Stimulated activated naive CD8-positive, alpha-beta T cell treated with anti-CD3 and anti-CD28 coated beads, Interleukin-15, Interleukin-2, amounts not matched to agents 100 ng/mL and 50 ng/mL, for 24 hours (primary cell): ENCODE data around the gene MACROD1.

Source experiments
- H3K27ac Mint-ChIP-seq: one replicate; pipeline ENCODE4 v1.8.0; 2021; ENCODE audit warnings: mild to moderate bottlenecking, mixed read lengths
- H3K27me3 Mint-ChIP-seq: one replicate; pipeline ENCODE4 v1.8.0; 2021; ENCODE audit warnings: mixed read lengths
- H3K36me3 Mint-ChIP-seq: one replicate; pipeline ENCODE4 v1.8.0; 2021; ENCODE audit warnings: low read depth, mixed read lengths
- H3K4me1 Mint-ChIP-seq: one replicate; pipeline ENCODE4 v1.8.0; 2021; ENCODE audit warnings: low read depth, mixed read lengths
- H3K4me3 Mint-ChIP-seq: one replicate; pipeline ENCODE4 v1.8.0; 2021; ENCODE audit warnings: mild to moderate bottlenecking, mixed read lengths
- H3K9me3 Mint-ChIP-seq: one replicate; pipeline ENCODE4 v1.8.0; 2021; ENCODE audit warnings: mixed read lengths

The MACROD1 gene

DNA sequence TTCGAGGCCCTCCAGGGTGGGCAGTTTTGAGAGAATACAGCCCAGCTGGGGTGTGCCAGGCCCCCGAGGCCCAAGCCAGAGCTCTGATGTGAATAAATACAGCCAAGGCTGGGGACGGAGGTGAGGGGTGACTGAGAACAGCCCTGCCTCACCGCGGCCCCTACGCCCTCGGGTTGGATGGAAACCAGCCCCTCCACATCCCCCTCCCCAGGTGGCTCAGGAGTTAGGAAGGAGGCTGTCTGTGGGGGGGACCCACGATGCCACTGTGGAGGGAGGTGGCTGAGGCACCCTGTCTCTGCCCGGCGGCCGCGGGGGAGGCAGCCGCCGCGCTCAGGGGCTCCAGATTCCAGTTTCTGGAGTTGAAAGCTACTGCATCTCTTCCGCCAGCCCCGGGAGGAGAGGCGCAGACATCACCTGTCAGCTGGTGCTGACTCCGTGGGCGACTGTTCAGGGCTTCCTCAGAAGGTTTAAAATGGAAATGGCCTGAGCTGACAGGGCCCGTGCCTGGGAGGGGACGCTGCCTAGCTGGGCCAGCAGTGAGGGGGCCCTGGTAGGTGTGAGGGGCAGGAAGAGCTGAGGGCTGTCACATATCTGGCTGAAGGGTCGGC is 128.8 kb downstream of the MACROD1 start:
- no peaks in the 10 kb centered on the region for H3K36me3 Mint-ChIP-seq
- H3K9me3 Mint-ChIP-seq = no peaks in the 10 kb centered on the region
- H3K27ac Mint-ChIP-seq = no peak overlapping the region
- H3K4me1 Mint-ChIP-seq = peaks cover 7% of the 10 kb centered on the region
- H3K4me3 Mint-ChIP-seq = no peak overlapping the region
- peaks cover 27% of the 10 kb centered on the region for H3K27me3 Mint-ChIP-seq

DNA sequence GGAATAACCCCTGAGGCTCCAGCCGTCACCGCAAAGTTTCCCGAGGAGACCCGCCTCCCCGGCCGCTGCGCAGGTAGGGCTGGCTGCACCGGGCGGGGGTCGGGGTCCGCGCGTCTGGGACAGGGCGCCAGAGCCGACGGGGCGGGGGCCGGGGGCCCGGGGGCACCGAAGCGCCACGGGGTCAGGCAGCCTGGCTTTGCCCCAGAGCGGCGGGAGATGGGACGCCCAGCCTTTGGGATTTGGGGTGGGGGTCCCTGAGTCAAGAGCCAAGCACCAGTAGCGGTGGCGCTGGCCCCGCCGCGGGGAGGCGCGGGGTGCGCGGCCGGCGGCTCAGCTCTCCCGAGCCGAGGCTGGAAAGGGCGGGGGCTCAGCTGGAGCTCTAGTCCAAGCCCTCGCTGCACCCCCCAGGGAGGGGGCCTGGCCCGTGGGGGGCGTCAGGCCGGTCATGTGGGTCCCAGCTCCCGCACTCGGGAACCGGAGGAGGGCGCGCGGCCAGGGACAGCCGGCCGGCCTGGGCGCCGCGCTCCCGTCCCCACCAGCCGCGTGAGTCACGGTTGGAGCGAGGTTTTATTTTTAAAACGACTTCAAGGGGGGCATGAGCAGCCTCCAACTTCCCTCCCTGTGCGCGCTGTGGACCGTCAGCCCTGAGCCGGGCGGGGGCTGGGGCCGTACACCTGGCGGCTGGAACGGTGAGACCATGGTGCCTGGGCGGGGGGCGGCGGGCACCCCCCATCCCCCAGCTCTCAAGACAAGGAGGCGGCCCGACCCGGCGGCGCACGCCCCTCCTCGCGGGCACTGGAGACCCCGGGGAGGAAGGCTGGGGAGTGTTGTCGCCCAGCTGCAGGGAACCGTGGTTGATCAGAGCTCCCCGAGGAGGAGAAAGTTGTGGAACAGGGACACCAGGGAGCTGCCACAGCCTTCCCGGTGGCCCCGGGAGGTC is 129.6 kb downstream of the MACROD1 start:
- no peaks in the 10 kb centered on the region for H3K9me3 Mint-ChIP-seq
- no peak overlapping the region for H3K27ac Mint-ChIP-seq
- no peaks in the 10 kb centered on the region for H3K36me3 Mint-ChIP-seq
- peaks cover 7% of the 10 kb centered on the region for H3K4me1 Mint-ChIP-seq
- H3K4me3 Mint-ChIP-seq = no peak overlapping the region
- H3K27me3 Mint-ChIP-seq = peaks cover 27% of the 10 kb centered on the region

DNA sequence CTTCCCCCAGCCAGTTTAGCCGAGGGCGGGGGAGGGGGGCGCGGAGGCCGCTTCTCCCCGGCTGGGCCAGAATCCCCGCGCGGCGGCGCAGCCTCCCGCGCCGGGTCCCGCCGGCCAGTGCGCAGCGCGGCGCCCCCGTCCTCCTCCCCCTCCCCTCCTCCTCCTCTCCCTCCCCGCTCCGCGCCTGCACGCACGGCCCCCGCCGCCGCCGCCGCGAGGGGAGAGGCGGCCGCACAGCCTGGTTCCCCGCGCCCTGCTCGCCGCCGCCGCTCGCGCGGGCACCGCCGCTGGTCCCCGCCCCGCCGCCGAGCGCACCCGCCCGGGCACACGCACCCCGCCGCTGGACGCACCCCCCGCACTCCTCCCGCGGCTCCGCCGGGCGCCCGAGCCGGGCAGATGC is 130.3 kb downstream of the MACROD1 start, which contains the start of gene FLRT1:
FLRT1 (plus strand) TSS at position 356 of the 400 bp plus-strand sequence. CDS start 80,337 bp downstream, outside the sequence.
- Mint-ChIP-seq H3K27ac (peak within 1 kb of the TSS; percentile 54), H3K9me3 (no peaks in the 10 kb centered on the region), H3K4me1 (peaks cover 7% of the 10 kb centered on the region), H3K27me3 (peaks cover 27% of the 10 kb centered on the region), H3K36me3 (no peaks in the 10 kb centered on the region), H3K4me3 (peak within 1 kb of the TSS; percentile 60)

DNA sequence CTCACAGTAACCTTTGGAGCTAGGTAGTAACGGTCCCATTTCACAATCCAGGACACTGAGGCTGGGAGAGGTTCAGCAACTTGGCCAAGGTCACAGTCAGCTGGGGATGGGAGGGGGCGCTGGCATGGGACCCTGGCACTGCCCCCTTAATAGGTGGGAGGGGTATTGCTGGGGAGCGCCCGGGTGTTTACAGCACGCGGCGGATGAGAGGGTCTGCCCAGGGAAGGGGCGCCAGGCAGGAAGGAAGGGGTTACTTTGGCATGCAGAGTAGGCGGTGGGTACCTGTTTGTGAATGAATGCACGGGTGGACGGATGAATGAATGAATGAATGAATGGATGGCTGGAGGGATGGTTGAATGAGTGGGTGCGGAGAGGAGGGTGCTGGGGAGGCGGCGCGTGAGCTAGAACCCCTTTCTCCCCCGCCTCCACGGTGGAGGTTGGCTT is 130.8 kb downstream of the MACROD1 start:
- Mint-ChIP-seq H3K9me3 (no peaks in the 10 kb centered on the region), H3K27ac (peak overlapping the region; percentile 54), H3K36me3 (no peaks in the 10 kb centered on the region), H3K4me3 (peak overlapping the region; percentile 60), H3K27me3 (peaks cover 26% of the 10 kb centered on the region), H3K4me1 (peaks cover 7% of the 10 kb centered on the region)

DNA sequence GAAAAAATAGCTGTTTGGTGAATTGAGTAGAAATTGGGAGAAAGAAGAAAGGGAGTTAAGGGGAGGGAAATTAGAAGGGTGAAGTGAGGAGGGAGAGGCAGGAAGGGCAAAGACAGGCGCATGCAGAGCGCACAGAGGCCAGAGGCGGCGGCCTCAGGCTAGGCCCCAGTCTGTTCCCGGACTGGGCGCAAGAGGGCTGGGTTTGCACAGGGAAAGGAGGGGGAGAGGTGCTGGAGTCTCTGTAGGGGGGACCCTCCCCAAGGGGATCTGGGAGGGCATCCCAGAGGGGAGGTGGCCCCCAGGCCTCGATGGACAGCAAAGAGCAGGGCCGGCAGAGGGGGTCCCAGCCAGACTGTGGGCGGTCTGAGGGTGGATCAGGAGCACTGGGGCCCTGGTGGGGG is 131.5 kb downstream of the MACROD1 start:
- Mint-ChIP-seq H3K27ac (no peak overlapping the region), H3K4me3 (no peak overlapping the region), H3K27me3 (peaks cover 27% of the 10 kb centered on the region), H3K9me3 (no peaks in the 10 kb centered on the region), H3K36me3 (no peaks in the 10 kb centered on the region), H3K4me1 (peaks cover 7% of the 10 kb centered on the region)

DNA sequence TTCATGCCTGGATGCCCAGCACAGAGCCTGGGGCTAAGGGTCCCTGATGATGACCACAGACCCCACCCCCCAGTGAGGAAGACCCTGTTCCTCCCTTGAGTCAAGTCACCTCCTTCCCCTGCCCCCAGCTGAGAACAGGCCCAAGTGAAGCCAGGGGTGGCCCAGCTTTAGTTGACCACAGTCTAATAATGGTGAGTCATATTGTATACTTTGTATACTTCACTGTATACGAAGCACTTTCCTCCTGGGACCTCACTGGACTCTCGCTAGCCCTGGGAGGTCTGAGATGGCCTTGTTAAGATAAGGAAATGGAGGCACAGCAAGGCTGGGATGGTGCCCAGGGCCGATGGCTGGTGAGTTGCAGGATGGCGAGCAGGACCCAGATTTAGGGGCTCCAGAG is 133.9 kb downstream of the MACROD1 start:
- no peaks in the 10 kb centered on the region for H3K9me3 Mint-ChIP-seq
- peaks cover 7% of the 10 kb centered on the region for H3K4me1 Mint-ChIP-seq
- no peak overlapping the region for H3K4me3 Mint-ChIP-seq
- peaks cover 31% of the 10 kb centered on the region for H3K27me3 Mint-ChIP-seq
- no peaks in the 10 kb centered on the region for H3K36me3 Mint-ChIP-seq
- H3K27ac Mint-ChIP-seq = no peak overlapping the region

DNA sequence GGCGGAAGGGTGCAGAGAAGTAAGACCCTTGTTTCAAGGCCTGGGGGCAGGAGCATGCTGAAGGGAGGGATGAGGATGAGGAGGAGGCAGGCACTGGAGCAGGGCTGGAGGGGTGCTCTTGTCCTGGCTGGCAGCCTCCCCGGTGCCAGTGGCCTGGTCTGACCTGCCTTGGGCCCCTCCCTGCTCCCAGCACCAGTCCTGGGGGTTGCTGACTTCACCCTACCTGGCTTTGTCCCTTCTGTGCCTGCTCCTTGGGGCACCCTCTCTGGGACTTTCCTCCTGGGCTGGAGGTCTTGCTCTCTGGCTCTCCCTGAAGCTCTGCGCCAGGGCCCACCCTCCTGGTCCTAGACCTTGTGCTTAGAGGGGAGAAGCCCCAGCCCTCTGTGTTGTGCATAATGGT is 134.9 kb downstream of the MACROD1 start:
- no peak overlapping the region for H3K4me3 Mint-ChIP-seq
- peaks cover 37% of the 10 kb centered on the region for H3K27me3 Mint-ChIP-seq

DNA sequence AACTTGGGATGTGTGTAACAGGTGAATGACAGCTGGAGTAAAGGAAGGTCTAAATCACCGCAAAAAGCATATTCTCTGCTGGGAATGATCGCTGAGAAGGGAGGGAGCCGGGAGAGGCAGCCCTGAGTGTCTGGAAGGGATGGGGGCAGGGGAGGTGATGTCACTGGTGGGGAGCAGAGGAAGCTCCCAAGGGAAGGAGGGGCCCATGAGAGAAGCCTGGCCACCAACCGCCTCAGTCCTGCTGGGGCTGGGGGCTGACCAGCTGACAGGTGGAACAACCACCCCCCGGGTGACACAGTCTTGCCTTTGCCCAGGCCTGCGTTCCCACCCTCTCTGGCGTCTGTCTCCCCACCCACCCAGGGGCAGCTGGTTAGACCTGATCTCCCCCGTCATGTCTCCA is 136.1 kb downstream of the MACROD1 start:
- Mint-ChIP-seq H3K36me3 (no peaks in the 10 kb centered on the region), H3K27me3 (peaks cover 31% of the 10 kb centered on the region), H3K4me1 (peaks cover 1% of the 10 kb centered on the region), H3K27ac (no peak overlapping the region), H3K9me3 (no peaks in the 10 kb centered on the region), H3K4me3 (no peak overlapping the region)

More for the DNA sequence above, 134.9 kb downstream of the MACROD1 start:
- Mint-ChIP-seq H3K27ac (no peak overlapping the region), H3K36me3 (no peaks in the 10 kb centered on the region), H3K4me1 (peaks cover 7% of the 10 kb centered on the region), H3K9me3 (no peaks in the 10 kb centered on the region)

DNA sequence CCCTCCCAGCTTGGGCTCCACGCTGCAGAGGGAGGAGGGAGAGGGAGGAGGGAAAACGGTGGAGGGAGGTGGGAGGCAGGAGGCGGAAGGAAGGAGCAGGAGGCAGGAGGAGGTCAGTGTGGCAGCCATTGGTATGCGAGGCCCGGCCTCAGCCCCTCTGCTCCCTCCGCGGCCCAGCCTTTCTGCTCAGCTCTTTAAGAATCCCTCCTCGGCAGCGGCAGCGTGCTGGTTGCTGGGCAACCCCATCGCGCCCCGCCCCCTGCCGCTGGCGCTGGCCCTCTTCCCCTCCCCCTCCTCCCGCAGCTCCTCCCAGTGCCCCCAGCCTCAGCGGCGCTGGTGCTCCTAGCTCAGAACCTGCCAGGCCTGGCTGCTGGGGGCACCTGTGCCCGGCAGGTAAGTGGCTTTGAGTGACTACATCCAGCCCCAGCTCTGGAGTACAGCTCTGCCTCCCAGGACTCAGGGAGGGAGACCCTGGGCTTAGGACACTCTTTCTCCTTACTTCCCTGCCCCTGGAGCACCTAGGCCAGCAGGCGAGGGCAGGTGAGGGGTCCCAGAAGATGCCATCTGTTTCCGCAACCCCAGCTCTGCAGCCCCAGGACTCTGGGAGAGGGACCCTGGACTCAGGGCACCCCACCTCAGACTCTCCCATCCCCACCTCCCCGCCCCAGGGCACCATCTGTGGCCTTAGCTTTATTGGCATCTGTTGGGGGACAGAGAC is 137.4 kb downstream of the MACROD1 start:
- H3K4me3 Mint-ChIP-seq = no peak overlapping the region
- H3K36me3 Mint-ChIP-seq = no peaks in the 10 kb centered on the region
- peaks cover 19% of the 10 kb centered on the region for H3K27me3 Mint-ChIP-seq
- no peaks in the 10 kb centered on the region for H3K4me1 Mint-ChIP-seq
- H3K27ac Mint-ChIP-seq = no peak overlapping the region
- no peaks in the 10 kb centered on the region for H3K9me3 Mint-ChIP-seq

DNA sequence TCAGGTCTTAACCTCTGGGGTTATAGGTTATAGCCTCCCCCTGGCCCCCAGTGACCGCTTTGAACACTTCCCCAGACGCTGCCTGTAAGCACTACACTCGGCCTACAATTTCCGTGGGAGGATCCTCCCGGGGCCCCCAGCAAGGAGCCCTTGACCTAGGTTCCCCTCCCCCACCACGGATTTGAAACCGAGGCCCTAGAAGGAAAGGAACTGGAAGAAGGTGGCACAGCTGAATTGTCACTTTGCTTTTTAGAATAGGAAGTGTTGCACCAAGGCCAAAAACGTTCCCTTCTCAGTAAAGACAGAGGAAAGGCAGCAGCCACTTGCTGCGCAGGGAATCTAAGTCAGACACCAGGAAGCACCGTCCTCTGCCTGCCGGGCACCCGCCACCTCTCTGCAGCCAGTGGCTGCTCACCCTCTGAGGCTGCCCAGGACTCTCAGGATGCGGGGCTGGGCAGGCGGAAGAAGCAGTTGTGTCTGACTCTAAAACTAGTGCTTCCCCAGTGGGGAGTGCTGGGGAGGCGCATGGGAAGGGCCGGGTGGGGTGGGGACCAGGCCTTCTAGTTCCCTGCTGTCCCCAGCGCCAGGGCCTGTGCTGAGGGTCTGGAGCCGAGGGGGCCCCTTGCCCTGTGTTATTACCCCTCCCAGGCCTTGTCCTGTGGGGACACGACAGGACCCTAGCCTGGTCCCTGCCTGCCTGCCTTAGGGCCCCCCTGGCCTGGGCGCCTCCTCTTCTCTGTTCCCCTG is 138.1 kb downstream of the MACROD1 start:
- no peaks in the 10 kb centered on the region for H3K36me3 Mint-ChIP-seq
- H3K27me3 Mint-ChIP-seq = peaks cover 16% of the 10 kb centered on the region
- no peaks in the 10 kb centered on the region for H3K9me3 Mint-ChIP-seq
- no peak overlapping the region for H3K27ac Mint-ChIP-seq
- no peak overlapping the region for H3K4me3 Mint-ChIP-seq
- no peaks in the 10 kb centered on the region for H3K4me1 Mint-ChIP-seq

DNA sequence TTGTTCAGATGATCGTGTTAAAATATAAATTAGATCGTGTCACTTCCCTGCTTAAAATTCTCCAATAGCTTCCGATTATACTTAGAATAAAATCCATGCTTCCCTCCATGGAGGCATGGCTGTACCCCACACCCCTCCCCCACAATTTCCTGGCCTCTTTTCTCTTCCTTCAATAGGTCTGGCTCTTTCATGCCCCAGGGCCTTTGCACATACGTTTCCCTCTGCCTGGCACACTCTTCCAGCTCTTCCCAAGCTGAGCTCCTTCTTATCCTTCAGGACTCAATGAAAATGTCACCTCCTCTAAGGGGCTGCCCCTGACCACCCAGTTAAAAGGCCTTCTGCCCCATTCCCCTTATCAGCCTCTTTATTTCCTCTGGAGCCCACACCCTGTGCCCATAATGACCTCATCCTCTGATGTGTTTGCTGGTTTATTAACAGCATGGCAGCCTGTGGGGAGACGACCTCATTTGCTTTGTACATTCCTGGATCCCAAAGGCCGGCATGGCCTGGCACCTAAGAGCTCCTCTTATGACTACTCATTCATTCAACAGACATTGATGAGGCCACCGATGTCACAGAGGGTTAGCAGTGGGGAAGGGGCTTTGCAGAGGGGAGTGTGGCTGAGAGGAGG is 139.2 kb downstream of the MACROD1 start:
- H3K9me3 Mint-ChIP-seq = no peaks in the 10 kb centered on the region
- peaks cover 13% of the 10 kb centered on the region for H3K27me3 Mint-ChIP-seq
- H3K4me1 Mint-ChIP-seq = no peaks in the 10 kb centered on the region
- no peak overlapping the region for H3K27ac Mint-ChIP-seq
- H3K36me3 Mint-ChIP-seq = no peaks in the 10 kb centered on the region
- H3K4me3 Mint-ChIP-seq = no peak overlapping the region

DNA sequence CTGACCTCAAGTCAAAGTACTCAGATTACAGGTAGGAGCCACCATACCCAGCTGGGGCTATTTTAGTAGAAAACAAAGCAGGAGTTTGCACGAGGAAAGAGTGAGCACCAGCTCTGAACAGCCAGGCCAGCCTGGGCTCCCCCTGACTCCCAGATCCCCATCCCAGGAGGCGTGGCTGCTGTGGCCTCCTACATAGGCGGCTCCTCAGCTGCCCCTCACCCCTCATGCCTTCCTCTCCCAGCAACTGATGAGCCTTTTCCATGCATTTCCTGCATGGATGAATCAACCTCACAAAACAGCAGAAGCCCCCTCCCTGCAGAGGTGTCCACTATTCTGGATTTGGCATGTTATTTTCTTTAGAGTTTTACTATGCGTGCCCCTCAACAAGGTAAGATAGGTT is 140.7 kb downstream of the MACROD1 start:
- H3K27ac Mint-ChIP-seq = no peak overlapping the region
- H3K36me3 Mint-ChIP-seq = no peaks in the 10 kb centered on the region
- H3K4me3 Mint-ChIP-seq = no peak overlapping the region
- H3K9me3 Mint-ChIP-seq = no peaks in the 10 kb centered on the region
- peaks cover 13% of the 10 kb centered on the region for H3K27me3 Mint-ChIP-seq
- no peaks in the 10 kb centered on the region for H3K4me1 Mint-ChIP-seq

DNA sequence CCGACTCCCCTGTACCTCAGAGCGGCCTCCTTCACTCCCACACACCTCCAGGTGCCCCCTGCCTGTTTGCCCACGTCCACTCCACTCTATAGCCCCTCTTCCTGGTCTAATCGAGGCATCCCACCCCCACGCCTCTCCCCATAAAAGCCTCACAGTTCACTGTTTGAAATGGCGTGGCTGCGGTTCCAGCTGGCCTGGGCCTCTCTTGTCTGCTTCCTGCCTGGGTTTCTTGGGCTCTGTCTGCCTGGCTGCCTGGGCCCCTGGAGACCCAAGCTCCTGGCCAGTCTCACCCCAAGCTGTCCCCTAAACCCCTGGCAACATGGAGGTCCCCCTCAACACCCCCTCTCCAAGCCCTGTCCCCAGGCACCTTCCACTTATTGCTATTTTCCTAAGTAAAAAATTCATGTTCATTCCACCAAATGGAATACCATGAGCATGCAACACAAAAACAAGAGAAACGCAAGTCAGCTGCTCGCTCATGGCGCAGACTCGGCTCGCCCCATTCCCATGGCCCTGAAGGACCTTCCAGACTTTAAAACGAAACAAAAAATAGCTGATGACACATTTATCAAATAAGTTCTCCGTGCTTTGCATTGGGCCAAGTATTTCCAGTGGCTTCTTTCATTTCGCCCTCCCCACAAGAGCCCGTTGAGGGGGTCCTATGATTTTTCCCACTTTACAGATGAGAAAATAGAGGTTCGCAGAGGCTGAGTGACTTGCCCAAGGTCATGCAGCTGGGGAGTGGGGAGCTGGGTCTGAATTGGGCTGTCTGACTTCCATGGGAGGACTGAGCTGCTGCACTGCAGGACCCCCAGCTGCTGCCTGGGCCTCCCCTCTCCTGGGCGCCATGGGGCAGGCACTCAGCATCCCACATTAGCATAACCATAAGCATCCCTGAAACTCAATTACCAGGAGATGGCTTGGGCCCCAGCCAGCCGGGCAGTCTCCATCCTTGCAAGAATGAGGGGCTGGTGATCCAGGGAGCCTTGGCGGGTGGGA is 141.9 kb downstream of the MACROD1 start:
- Mint-ChIP-seq H3K27ac (no peak overlapping the region), H3K36me3 (no peaks in the 10 kb centered on the region), H3K4me1 (no peaks in the 10 kb centered on the region), H3K4me3 (no peak overlapping the region), H3K9me3 (no peaks in the 10 kb centered on the region), H3K27me3 (peaks cover 7% of the 10 kb centered on the region)
